SK-N-SH (cell line): ENCODE results near the gene CARS2. TPM values are rescaled to one million over a fixed set of nuclear protein-coding genes. Genes with fewer than 3 reads are reported as not detected.

Experiments
- CTCF ChIA-PET: fragments of 300-600, 350-600 bp; formaldehyde crosslinking; extraction: SDS; loops from one replicate; lab custom pipeline; 2021; lab: Yijun Ruan, JAX
- POLR2A ChIA-PET: fragments of 350-600 bp; sonication (Branson Sonifier 250); formaldehyde crosslinking; extraction: SDS; loops from one replicate; lab custom pipeline; 2020; ENCODE audit warnings: antibody characterized with exemption, inconsistent platforms; lab: Yijun Ruan, JAX
- DNase-seq: peaks from one replicate; pipeline ENCODE4 v3.0.0; 2012
- H2AFZ ChIP-seq: fragments of 200-600 bp; sonication (generic); 2 replicates; pipeline ENCODE4 v1.8.1; 2016; ENCODE audit warnings: antibody characterized with exemption, mild to moderate bottlenecking, low read depth
- H3F3A ChIP-seq: fragments of 200-600 bp; sonication (generic); replicated peaks from 2 replicates; pipeline ENCODE3; 2016; ENCODE audit warnings: antibody characterized with exemption, mild to moderate bottlenecking; ENCODE audit not compliant: insufficient read depth
- H3K27ac ChIP-seq, 2 experiments: fragments of 200-500 bp in 1 of 2; fragments of 200-600 bp in 1 of 2; sonication (Bioruptor generic) in 1 of 2; sonication (generic), shearing (Covaris generic) in 1 of 2; 2 replicates each; pipeline versions ENCODE4 v1.5.1 to v1.6.1; 2014 to 2016; ENCODE audit warnings: low read depth in 2 of 2, inconsistent platforms in 1 of 2, low read length in 1 of 2, mild to moderate bottlenecking in 1 of 2, mixed read lengths in 1 of 2
- H3K27me3 ChIP-seq: fragments of 200-600 bp; sonication (generic), shearing (Covaris generic); 2 replicates; pipeline ENCODE4 v1.6.1; 2016; ENCODE audit warnings: mixed run types; ENCODE audit not compliant: insufficient read depth
- H3K36me3 ChIP-seq, 2 experiments: fragments of 200-500 bp in 1 of 2; fragments of 200-600 bp in 1 of 2; sonication (Bioruptor generic) in 1 of 2; sonication (generic) in 1 of 2; replicated peaks in 1 of 2; 2 replicates each; pipeline versions ENCODE3 to v1.5.1; 2014 to 2016; ENCODE audit warnings: low read length in 1 of 2, mild to moderate bottlenecking in 1 of 2; ENCODE audit not compliant: insufficient read depth in 2 of 2, control insufficient read depth in 1 of 2
- H3K4me1 ChIP-seq, 2 experiments: fragments of 200-500 bp in 1 of 2; fragments of 200-600 bp in 1 of 2; sonication (Bioruptor generic) in 1 of 2; sonication (generic), shearing (Covaris generic) in 1 of 2; 2 replicates each; pipeline versions ENCODE4 v1.5.1 to v1.6.1; 2014 to 2016; ENCODE audit warnings: low read depth in 1 of 2, low read length in 1 of 2, mixed run types in 1 of 2; ENCODE audit not compliant: insufficient read depth in 2 of 2, control insufficient read depth in 1 of 2
- H3K4me2 ChIP-seq: fragments of 200-600 bp; sonication (generic), shearing (Covaris generic); 2 replicates; pipeline ENCODE4 v1.6.1; 2017; ENCODE audit warnings: mixed run types
- H3K4me3 ChIP-seq, 2 experiments: fragments of 200-500 bp in 1 of 2; fragments of 200-600 bp in 1 of 2; sonication (Bioruptor generic) in 1 of 2; sonication (generic), shearing (Covaris generic) in 1 of 2; 2 replicates each; pipeline versions ENCODE4 v1.5.1 to v1.8.1; 2014 to 2016; ENCODE audit warnings: low read depth in 2 of 2, inconsistent platforms in 1 of 2, low read length in 1 of 2, mild to moderate bottlenecking in 1 of 2, mixed read lengths in 1 of 2, moderate library complexity in 1 of 2
- H3K79me2 ChIP-seq: fragments of 200-600 bp; sonication (generic); 2 replicates; pipeline ENCODE4 v1.8.1; 2017; ENCODE audit warnings: mild to moderate bottlenecking; ENCODE audit not compliant: insufficient read depth
- H3K9ac ChIP-seq: fragments of 200-600 bp; sonication (generic); 2 replicates; pipeline ENCODE4 v1.6.1; 2017; ENCODE audit warnings: mixed run types
- H3K9me2 ChIP-seq: fragments of 200-600 bp; sonication (generic); 2 replicates; pipeline ENCODE4 v1.6.1; 2017; ENCODE audit warnings: mixed run types
- H3K9me3 ChIP-seq: fragments of 200-600 bp; sonication (generic); 2 replicates; pipeline ENCODE4 v1.6.1; 2017; ENCODE audit warnings: mixed run types, mild to moderate bottlenecking, moderate library complexity
- H4K20me1 ChIP-seq: fragments of 200-600 bp; sonication (generic); 2 replicates; pipeline ENCODE4 v1.6.1; 2017; ENCODE audit warnings: mild to moderate bottlenecking, mixed run types; ENCODE audit not compliant: insufficient read depth
- MXI1 ChIP-seq: IDR thresholded peaks from 2 replicates; pipeline ENCODE4 v1.6.1; 2012; ENCODE audit warnings: mild to moderate bottlenecking, low read depth, low read length, improper control_type of control experiment
- NRF1 ChIP-seq: IDR thresholded peaks from 2 replicates; pipeline ENCODE4 v1.6.1; 2012; ENCODE audit warnings: low read depth, mild to moderate bottlenecking, low read length
- SMC3 ChIP-seq: IDR thresholded peaks from 2 replicates; pipeline ENCODE4 v1.6.1; 2012; ENCODE audit warnings: low read depth, low read length, improper control_type of control experiment
- TAF1 ChIP-seq: IDR thresholded peaks from 2 replicates; pipeline ENCODE4 v1.6.1; 2012; ENCODE audit warnings: low read depth, mild to moderate bottlenecking, low read length, moderate library complexity, borderline replicate concordance
- WGBS: methylation state at CpG from one replicate; pipeline ENCODE4 v1.1.6; 2017; ENCODE audit warnings: low lambda C conversion rate; 5-methylcytosine and 5-hydroxymethylcytosine counted together
- polyA plus RNA-seq, 3 experiments: library from polyadenylated mRNA; depleted of rRNA; stranded (reverse); fragments of >200 nt; gene quantifications; 2 replicates each; pipeline ENCODE4 v1.2.3, GENCODE V29; 2012
- TF ChIP-seq, protein P1 (sequence below): IDR thresholded peaks from 2 replicates; pipeline ENCODE4; 2012
- TF ChIP-seq, protein P2 (sequence below): IDR thresholded peaks from 2 replicates; pipeline ENCODE4 v1.6.1; 2012; ENCODE audit warnings: mild to moderate bottlenecking, low read depth, low read length, moderate library complexity
- TF ChIP-seq, protein P3 (sequence below): fragments of 200-600 bp; sonication (generic); IDR thresholded peaks from 2 replicates; pipeline ENCODE4 v1.6.1; 2017; ENCODE audit warnings: antibody characterized with exemption, mild to moderate bottlenecking, moderate library complexity

The CARS2 gene
- polyA plus RNA-seq, 1 of the 3 experiments (the other 2 are of a cell fraction): 78.6 TPM

DNA sequence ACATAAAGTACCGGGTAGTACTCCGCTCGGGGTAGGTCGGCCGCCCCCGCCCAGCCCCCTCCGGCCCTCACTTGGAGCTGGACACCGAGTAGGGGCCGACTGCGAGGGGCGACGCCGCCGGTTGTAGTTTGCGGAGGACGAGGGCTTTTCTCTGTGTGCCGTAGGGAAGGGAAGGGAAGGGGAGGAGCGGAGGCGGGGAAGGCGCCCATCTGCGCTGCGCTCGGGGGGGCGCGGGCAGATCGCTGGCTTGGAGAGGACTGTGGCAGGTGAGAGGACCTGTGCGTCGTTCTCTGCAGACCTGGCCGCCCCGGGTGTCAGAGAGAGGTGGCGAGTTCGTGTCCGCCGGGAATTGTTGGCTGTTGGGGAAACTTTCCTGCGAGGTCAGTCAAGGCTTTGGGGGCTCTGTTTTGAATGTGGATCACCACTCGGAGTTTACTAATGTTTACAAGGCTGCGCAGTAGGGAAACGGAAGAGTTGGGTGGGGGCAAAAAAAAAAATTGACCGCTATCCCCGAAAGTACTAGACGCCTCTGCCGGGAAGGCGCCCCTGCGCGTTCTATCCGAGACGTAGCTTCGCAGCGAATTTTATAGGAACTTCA, 9.0 kb upstream of the CARS2 start (continued):
- TF ChIP-seq, protein P1, sequence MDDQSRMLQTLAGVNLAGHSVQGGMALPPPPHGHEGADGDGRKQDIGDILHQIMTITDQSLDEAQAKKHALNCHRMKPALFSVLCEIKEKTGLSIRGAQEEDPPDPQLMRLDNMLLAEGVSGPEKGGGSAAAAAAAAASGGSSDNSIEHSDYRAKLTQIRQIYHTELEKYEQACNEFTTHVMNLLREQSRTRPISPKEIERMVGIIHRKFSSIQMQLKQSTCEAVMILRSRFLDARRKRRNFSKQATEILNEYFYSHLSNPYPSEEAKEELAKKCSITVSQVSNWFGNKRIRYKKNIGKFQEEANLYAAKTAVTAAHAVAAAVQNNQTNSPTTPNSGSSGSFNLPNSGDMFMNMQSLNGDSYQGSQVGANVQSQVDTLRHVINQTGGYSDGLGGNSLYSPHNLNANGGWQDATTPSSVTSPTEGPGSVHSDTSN: no peak
- TF ChIP-seq TAF1: peak; percentile 96
- TF ChIP-seq, protein P2, sequence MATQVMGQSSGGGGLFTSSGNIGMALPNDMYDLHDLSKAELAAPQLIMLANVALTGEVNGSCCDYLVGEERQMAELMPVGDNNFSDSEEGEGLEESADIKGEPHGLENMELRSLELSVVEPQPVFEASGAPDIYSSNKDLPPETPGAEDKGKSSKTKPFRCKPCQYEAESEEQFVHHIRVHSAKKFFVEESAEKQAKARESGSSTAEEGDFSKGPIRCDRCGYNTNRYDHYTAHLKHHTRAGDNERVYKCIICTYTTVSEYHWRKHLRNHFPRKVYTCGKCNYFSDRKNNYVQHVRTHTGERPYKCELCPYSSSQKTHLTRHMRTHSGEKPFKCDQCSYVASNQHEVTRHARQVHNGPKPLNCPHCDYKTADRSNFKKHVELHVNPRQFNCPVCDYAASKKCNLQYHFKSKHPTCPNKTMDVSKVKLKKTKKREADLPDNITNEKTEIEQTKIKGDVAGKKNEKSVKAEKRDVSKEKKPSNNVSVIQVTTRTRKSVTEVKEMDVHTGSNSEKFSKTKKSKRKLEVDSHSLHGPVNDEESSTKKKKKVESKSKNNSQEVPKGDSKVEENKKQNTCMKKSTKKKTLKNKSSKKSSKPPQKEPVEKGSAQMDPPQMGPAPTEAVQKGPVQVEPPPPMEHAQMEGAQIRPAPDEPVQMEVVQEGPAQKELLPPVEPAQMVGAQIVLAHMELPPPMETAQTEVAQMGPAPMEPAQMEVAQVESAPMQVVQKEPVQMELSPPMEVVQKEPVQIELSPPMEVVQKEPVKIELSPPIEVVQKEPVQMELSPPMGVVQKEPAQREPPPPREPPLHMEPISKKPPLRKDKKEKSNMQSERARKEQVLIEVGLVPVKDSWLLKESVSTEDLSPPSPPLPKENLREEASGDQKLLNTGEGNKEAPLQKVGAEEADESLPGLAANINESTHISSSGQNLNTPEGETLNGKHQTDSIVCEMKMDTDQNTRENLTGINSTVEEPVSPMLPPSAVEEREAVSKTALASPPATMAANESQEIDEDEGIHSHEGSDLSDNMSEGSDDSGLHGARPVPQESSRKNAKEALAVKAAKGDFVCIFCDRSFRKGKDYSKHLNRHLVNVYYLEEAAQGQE: 0 out of 2 replicates have a peak, but pooled peaks have one; percentile 39
- no peak for TF ChIP-seq NRF1

DNA sequence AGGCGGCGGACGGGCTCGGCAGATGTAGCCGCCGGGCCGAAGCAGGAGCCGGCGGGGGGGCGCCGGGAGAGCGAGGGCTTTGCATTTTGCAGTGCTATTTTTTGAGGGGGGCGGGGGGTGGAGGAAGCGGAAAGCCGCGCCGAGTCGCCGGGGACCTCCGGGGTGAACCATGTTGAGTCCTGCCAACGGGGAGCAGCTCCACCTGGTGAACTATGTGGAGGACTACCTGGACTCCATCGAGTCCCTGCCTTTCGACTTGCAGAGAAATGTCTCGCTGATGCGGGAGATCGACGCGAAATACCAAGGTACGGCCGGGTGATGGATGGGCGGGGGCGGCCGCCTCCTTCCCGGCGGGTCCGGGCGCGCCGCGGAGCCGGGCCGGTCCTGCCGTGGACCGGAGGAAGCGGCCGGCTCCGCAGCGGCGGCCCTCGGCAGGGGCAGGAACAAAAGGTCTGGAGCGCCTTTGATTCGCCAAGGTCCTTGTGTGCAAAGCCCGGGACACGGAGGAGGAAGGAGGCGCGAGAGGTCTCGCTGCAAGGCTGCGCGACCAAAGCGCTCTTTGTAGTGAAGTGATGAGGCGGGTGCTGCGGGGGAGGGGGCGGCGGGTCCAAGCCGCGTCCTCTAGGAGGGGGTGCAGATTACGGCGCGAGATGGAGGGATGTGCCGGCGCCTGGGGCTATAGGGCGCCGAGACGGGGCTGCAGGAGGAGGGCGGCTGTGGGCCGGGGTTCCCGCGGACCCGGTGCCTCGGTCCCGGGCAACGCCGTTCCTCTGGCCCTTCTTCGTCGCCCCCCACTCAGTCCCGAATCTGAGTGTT, 8.3 kb upstream of the CARS2 start:
- H3K4me3 ChIP-seq: peak overlapping the region; percentile 97 to 99
- CTCF ChIA-PET: no interaction called here
- H3K4me1 ChIP-seq: peaks cover 3 to 6% of the 10 kb centered on the region in 2 experiments; a peak in 3 of 4 replicates
- H3F3A ChIP-seq: peaks cover 15% of the 10 kb centered on the region
- TF ChIP-seq NRF1 (no peak), TAF1 (peak; percentile 8; the same call in 1 of the 2 replicates), SMC3 (0 out of 2 replicates have a peak, but pooled peaks have one; percentile 5)
- TF ChIP-seq, all 33 proteins: peak for 2
- peaks cover 0 to under 1% of the 10 kb centered on the region in 2 experiments for H3K36me3 ChIP-seq
- H4K20me1 ChIP-seq: peaks cover 32% of the 10 kb centered on the region
- H3K27me3 ChIP-seq: no peaks in the 10 kb centered on the region
- peak overlapping the region; percentile 96 for H3K4me2 ChIP-seq
- no peaks in the 10 kb centered on the region for H3K9me3 ChIP-seq
- peak; percentile 56 for DNase-seq
- H2AFZ ChIP-seq: 0 out of 2 replicates have a peak overlapping the region, but pooled peaks have one; percentile 52
- peak overlapping the region; percentile 100 for H3K9ac ChIP-seq
- under 1% methylated on average over 26 of the region's 86 CpGs for WGBS
- POLR2A ChIA-PET: interaction anchor here (1.4 kb wide), 1 partner anchor 8 kb away, joined by 6 read pairs; the partner anchor contains the start of gene CARS2
- H3K27ac ChIP-seq: peak overlapping the region; percentile 98 to 100
- H3K79me2 ChIP-seq: peaks cover 63% of the 10 kb centered on the region
- no peaks in the 10 kb centered on the region for H3K9me2 ChIP-seq

DNA sequence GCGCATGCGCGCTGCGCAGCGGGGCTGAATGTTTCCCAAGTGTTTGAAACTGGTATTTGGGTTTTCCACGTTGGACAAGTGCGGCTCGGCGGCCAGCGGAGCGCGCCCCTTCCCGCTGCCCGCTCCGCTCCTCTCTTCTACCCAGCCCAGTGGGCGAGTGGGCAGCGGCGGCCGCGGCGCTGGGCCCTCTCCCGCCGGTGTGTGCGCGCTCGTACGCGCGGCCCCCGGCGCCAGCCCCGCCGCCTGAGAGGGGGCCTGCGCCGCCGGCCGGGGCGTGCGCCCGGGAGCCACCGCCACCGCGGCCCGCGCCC, 7.7 kb upstream of the CARS2 start, which contains the start of gene ING1:
ING1 (plus strand) TSS at position 59 of the 311 bp plus-strand sequence. CDS start 450 bp downstream, outside the sequence.
- H3K27ac ChIP-seq: peak within 1 kb of the TSS; percentile 100
- 3% methylated on average over 5 of the region's 45 CpGs for WGBS
- no peaks in the 10 kb centered on the region for H3K9me2 ChIP-seq
- H3K9me3 ChIP-seq: no peaks in the 10 kb centered on the region
- POLR2A ChIA-PET: no interaction called here
- peaks cover 15% of the 10 kb centered on the region for H3F3A ChIP-seq
- peaks cover 57% of the 10 kb centered on the region for H3K79me2 ChIP-seq
- DNase-seq: no peak
- H3K4me1 ChIP-seq: peaks cover 3 to 6% of the 10 kb centered on the region in 2 experiments; a peak in 3 of 4 replicates
- CTCF ChIA-PET: no interaction called here
- 0 out of 2 replicates have a peak within 1 kb of the TSS, but pooled peaks have one; percentile 56 for H2AFZ ChIP-seq
- H3K9ac ChIP-seq: peak within 1 kb of the TSS; percentile 100
- H4K20me1 ChIP-seq: peaks cover 27% of the 10 kb centered on the region
- H3K36me3 ChIP-seq: no peaks in the 10 kb centered on the region
- H3K4me3 ChIP-seq: peak within 1 kb of the TSS; percentile 97 to 99
- TF ChIP-seq MXI1: peak; percentile 76
- TF ChIP-seq, protein P3, sequence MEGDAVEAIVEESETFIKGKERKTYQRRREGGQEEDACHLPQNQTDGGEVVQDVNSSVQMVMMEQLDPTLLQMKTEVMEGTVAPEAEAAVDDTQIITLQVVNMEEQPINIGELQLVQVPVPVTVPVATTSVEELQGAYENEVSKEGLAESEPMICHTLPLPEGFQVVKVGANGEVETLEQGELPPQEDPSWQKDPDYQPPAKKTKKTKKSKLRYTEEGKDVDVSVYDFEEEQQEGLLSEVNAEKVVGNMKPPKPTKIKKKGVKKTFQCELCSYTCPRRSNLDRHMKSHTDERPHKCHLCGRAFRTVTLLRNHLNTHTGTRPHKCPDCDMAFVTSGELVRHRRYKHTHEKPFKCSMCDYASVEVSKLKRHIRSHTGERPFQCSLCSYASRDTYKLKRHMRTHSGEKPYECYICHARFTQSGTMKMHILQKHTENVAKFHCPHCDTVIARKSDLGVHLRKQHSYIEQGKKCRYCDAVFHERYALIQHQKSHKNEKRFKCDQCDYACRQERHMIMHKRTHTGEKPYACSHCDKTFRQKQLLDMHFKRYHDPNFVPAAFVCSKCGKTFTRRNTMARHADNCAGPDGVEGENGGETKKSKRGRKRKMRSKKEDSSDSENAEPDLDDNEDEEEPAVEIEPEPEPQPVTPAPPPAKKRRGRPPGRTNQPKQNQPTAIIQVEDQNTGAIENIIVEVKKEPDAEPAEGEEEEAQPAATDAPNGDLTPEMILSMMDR: no peak
- peak; percentile 70 for TF ChIP-seq NRF1
- 0 out of 2 replicates have a peak, but pooled peaks have one; percentile 4 for TF ChIP-seq TAF1
- TF ChIP-seq, all 33 proteins: peak for 3
- H3K27me3 ChIP-seq: no peaks in the 10 kb centered on the region
- peak within 1 kb of the TSS; percentile 97 for H3K4me2 ChIP-seq
